ENCODE results near the gene PRICKLE3.

Gene PRICKLE3

GRCh38 chrX:49232525-49232924 lies 46.4 kb upstream of the PRICKLE3 start:
- TF ChIP-seq EZH2phosphoT487 (IDR thresholded peaks at IDR 0.05; ENCODE audit: borderline replicate concordance, low read length) = no peak
- TF ChIP-seq CTCF (IDR thresholded peaks at IDR 0.05; ENCODE audit: low read depth, low read length, poor library complexity, severe bottlenecking) = no peak
- Histone ChIP-seq H3K9me2 (replicated peaks; ENCODE audit: control insufficient read depth, low read length) (no peaks in the 10 kb centered on the region), H3K36me3 (ENCODE audit: control insufficient read depth, low read length) (no peaks in the 10 kb centered on the region), H3K27me3 (ENCODE audit: control insufficient read depth, low read length) (no peaks in the 10 kb centered on the region), H3K4me1 (ENCODE audit: control insufficient read depth, low read length) (peaks cover 9% of the 10 kb centered on the region; the same call in 1 of the 2 replicates), H4K20me1 (ENCODE audit: control insufficient read depth, insufficient read depth, low read depth, low read length) (no peaks in the 10 kb centered on the region), H3K9me3 (ENCODE audit: control insufficient read depth, insufficient read depth, low read length) (no peaks in the 10 kb centered on the region), H3K79me2 (ENCODE audit: control insufficient read depth, low read length) (no peaks in the 10 kb centered on the region), H3K4me3 (ENCODE audit: low read length) (no peak overlapping the region), H3K27ac (ENCODE audit: low read depth, low read length) (no peak overlapping the region), H3F3A (ENCODE audit: control insufficient read depth, insufficient read depth) (no peaks in the 10 kb centered on the region), H3K4me2 (ENCODE audit: low read length) (no peak overlapping the region)

- Histone ChIP-seq H3K27ac (ENCODE audit: low read depth, low read length) (no peak overlapping the region), H3K9me2 (replicated peaks; ENCODE audit: control insufficient read depth, low read length) (no peaks in the 10 kb centered on the region), H4K20me1 (ENCODE audit: control insufficient read depth, insufficient read depth, low read depth, low read length) (no peaks in the 10 kb centered on the region), H3K79me2 (ENCODE audit: control insufficient read depth, low read length) (no peaks in the 10 kb centered on the region), H3K36me3 (ENCODE audit: control insufficient read depth, low read length) (no peaks in the 10 kb centered on the region), H3K4me3 (ENCODE audit: low read length) (no peak overlapping the region), H3K4me1 (ENCODE audit: control insufficient read depth, low read length) (peaks cover 9% of the 10 kb centered on the region; the same call in 1 of the 2 replicates), H3K4me2 (ENCODE audit: low read length) (no peak overlapping the region), H3F3A (ENCODE audit: control insufficient read depth, insufficient read depth) (no peaks in the 10 kb centered on the region), H3K9me3 (ENCODE audit: control insufficient read depth, insufficient read depth, low read length) (no peaks in the 10 kb centered on the region), H3K27me3 (ENCODE audit: control insufficient read depth, low read length) (no peaks in the 10 kb centered on the region)
- TF ChIP-seq EZH2phosphoT487 (IDR thresholded peaks at IDR 0.05; ENCODE audit: borderline replicate concordance, low read length) (no peak), CTCF (IDR thresholded peaks at IDR 0.05; ENCODE audit: low read depth, low read length, poor library complexity, severe bottlenecking) (no peak)
These were observed 45.3 kb upstream of the PRICKLE3 start for GRCh38 chrX:49231333-49232000.

DNA sequence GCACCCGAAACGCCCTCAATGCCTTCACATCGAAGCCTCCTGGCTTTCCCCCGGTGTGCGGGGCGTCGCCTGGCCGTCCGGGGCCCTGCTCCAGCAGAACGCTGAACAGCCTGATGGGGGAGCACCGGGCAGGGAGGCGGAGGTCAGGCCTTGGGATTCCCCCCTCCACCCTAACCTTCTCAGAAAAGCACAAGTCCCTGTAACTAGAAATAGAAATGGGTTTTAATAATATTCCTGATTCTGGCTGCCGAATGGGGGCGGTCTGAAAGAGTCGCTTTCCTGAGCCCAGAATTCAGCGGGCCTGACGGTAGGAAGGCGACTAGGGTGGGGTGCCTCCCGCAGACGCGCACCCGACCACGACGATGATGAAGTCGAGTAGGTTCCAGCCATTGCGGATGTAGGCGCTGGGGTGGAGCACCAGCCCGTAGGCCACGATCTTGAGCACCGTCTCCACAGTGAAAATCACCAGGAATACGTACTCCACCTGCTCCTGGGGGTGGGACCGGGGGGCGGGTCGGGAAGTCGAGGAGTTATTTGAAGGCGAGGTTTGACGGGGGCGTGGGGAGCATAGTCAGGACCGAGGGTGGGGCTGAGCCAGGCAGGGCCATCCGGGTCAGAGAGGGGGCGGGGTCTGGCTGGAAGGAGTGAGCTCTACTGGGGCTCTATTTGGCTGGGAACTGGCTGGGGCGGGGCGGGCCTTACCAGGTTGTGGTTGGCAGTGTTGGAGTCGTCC lies 44.5 kb upstream of the PRICKLE3 start:
- no peak for TF ChIP-seq EZH2phosphoT487 (IDR thresholded peaks at IDR 0.05; ENCODE audit: borderline replicate concordance, low read length)
- no peak for TF ChIP-seq CTCF (IDR thresholded peaks at IDR 0.05; ENCODE audit: low read depth, low read length, poor library complexity, severe bottlenecking)
- peak overlapping the region; percentile 45 for H3K4me3 ChIP-seq (ENCODE audit: low read length)
- peak overlapping the region; percentile 56 for H3K4me2 ChIP-seq (ENCODE audit: low read length)

More for the DNA sequence above, 44.5 kb upstream of the PRICKLE3 start:
- no peak overlapping the region for H3K27ac ChIP-seq (ENCODE audit: low read depth, low read length)
- H3K9me2 ChIP-seq (replicated peaks; ENCODE audit: control insufficient read depth, low read length) = no peaks in the 10 kb centered on the region
- no peaks in the 10 kb centered on the region for H3K9me3 ChIP-seq (ENCODE audit: control insufficient read depth, insufficient read depth, low read length)
- H3K79me2 ChIP-seq (ENCODE audit: control insufficient read depth, low read length) = no peaks in the 10 kb centered on the region
- no peaks in the 10 kb centered on the region for H3K36me3 ChIP-seq (ENCODE audit: control insufficient read depth, low read length)
- no peaks in the 10 kb centered on the region for H4K20me1 ChIP-seq (ENCODE audit: control insufficient read depth, insufficient read depth, low read depth, low read length)
- H3K4me1 ChIP-seq (ENCODE audit: control insufficient read depth, low read length) = peaks cover 9% of the 10 kb centered on the region; the same call in 1 of the 2 replicates
- no peaks in the 10 kb centered on the region for H3F3A ChIP-seq (ENCODE audit: control insufficient read depth, insufficient read depth)
- H3K27me3 ChIP-seq (ENCODE audit: control insufficient read depth, low read length) = no peaks in the 10 kb centered on the region
